HFFc6 (cell line): ENCODE results near the gene LYST. TPM values are rescaled to one million over a fixed set of nuclear protein-coding genes. Genes with fewer than 3 reads are reported as not detected.

Source experiments
- DNase-seq: peaks from one replicate; pipeline ENCODE4 v3.0.0-alpha.2; 2018
- H3K27ac Mint-ChIP-seq: 2 replicates; pipeline ENCODE4 v1.8.0; 2020; ENCODE audit warnings: mild to moderate bottlenecking, mixed read lengths
- H3K27me3 Mint-ChIP-seq: 2 replicates; pipeline ENCODE4 v1.8.0; 2021; ENCODE audit warnings: mild to moderate bottlenecking, moderate library complexity, mixed read lengths; ENCODE audit not compliant: insufficient read depth
- H3K36me3 Mint-ChIP-seq: 2 replicates; pipeline ENCODE4 v1.8.0; 2021; ENCODE audit warnings: low read depth, mixed read lengths
- H3K4me1 Mint-ChIP-seq: 2 replicates; pipeline ENCODE4 v1.8.0; 2020; ENCODE audit warnings: low read depth, mixed read lengths
- H3K4me3 Mint-ChIP-seq: 2 replicates; pipeline ENCODE4 v1.8.0; 2020; ENCODE audit warnings: mild to moderate bottlenecking, moderate library complexity, mixed read lengths
- H3K9me3 Mint-ChIP-seq: 2 replicates; pipeline ENCODE4 v1.8.0; 2020; ENCODE audit warnings: mild to moderate bottlenecking, mixed read lengths
- total RNA-seq, 6 experiments: library from RNA; stranded (reverse); fragmentation: NEBNext Ultra II Directional; extraction: Animal tissue kit (Norgen Biotek cat#: 25700); gene quantifications; 2 replicates in 1 of 6; 3 replicates in 5 of 6; pipeline ENCODE4 v1.2.3, GENCODE V29; 2021
- TF ChIP-seq, protein P1 (sequence below): fragments of 200-600 bp; sonication (generic); IDR thresholded peaks from 2 replicates; pipeline ENCODE4 v1.5.0; 2021; ENCODE audit warnings: antibody characterized with exemption, mild to moderate bottlenecking

The LYST gene
- total RNA-seq, 6 experiments from 2014 or later: 13.2 to 18.9 (median 15.4) TPM

DNA sequence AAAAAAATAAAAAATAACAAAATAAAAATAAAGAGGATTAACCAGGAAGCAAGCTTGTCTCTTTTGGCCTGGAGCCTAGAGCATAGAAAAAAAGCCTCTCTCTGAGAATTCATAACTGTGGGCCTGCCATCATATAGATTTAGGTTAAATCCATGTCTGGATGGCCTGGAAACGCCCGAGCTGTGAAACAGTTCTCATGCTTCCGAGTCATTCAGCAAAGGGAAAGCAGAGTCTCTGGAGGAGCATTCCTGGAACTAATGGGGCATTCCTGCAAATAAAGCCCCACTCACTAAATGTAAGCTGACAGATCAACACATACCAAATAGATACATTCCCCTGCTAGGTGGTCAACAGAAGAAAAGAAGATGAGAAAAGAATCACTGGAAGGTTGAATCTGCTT, 141.3 kb downstream of the LYST start:
- peaks cover 4% of the 10 kb centered on the region; the same call in 1 of the 2 replicates for H3K36me3 Mint-ChIP-seq
- H3K9me3 Mint-ChIP-seq: no peaks in the 10 kb centered on the region
- H3K27ac Mint-ChIP-seq: no peak overlapping the region
- no peak overlapping the region for H3K4me3 Mint-ChIP-seq
- TF ChIP-seq, protein P1, sequence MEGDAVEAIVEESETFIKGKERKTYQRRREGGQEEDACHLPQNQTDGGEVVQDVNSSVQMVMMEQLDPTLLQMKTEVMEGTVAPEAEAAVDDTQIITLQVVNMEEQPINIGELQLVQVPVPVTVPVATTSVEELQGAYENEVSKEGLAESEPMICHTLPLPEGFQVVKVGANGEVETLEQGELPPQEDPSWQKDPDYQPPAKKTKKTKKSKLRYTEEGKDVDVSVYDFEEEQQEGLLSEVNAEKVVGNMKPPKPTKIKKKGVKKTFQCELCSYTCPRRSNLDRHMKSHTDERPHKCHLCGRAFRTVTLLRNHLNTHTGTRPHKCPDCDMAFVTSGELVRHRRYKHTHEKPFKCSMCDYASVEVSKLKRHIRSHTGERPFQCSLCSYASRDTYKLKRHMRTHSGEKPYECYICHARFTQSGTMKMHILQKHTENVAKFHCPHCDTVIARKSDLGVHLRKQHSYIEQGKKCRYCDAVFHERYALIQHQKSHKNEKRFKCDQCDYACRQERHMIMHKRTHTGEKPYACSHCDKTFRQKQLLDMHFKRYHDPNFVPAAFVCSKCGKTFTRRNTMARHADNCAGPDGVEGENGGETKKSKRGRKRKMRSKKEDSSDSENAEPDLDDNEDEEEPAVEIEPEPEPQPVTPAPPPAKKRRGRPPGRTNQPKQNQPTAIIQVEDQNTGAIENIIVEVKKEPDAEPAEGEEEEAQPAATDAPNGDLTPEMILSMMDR: no peak
- peaks cover 14% of the 10 kb centered on the region for H3K4me1 Mint-ChIP-seq
- H3K27me3 Mint-ChIP-seq: peaks cover 3% of the 10 kb centered on the region; the same call in 1 of the 2 replicates
- peak; percentile 32 for DNase-seq

GRCh38 chr1:235724730-235725129, 142.0 kb downstream of the LYST start:
- Mint-ChIP-seq H3K4me1 (peaks cover 14% of the 10 kb centered on the region), H3K27me3 (peaks cover 3% of the 10 kb centered on the region; the same call in 1 of the 2 replicates), H3K36me3 (peaks cover 8% of the 10 kb centered on the region; the same call in 1 of the 2 replicates), H3K27ac (no peak overlapping the region), H3K9me3 (no peaks in the 10 kb centered on the region), H3K4me3 (no peak overlapping the region)
- DNase-seq: no peak
- TF ChIP-seq, protein P1: no peak

DNA sequence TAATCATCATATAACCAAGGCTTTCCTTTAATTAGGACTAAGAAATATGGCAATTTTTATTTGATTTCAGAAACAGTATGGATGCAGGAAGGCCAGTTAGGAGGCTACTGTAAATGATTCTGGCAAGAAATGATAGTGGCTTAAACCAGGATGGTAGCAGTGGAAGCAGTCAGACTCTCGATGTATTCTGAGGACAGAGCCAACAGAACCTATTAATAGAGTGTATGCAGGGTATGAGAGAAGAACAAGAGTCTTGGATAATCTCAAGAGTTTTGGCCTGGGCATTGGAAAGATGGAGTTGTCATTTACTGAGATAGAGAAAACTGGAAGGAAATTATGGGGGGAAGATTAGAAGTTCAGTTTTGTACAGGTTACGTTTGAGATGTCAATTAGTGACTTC, 143.8 kb downstream of the LYST start:
- no peak for DNase-seq
- Mint-ChIP-seq H3K27me3 (peaks cover 3% of the 10 kb centered on the region; the same call in 1 of the 2 replicates), H3K4me1 (peaks cover 14% of the 10 kb centered on the region), H3K27ac (no peak overlapping the region), H3K4me3 (no peak overlapping the region), H3K36me3 (peaks cover 14% of the 10 kb centered on the region; the same call in 1 of the 2 replicates), H3K9me3 (no peaks in the 10 kb centered on the region)
- TF ChIP-seq, protein P1: no peak

DNA sequence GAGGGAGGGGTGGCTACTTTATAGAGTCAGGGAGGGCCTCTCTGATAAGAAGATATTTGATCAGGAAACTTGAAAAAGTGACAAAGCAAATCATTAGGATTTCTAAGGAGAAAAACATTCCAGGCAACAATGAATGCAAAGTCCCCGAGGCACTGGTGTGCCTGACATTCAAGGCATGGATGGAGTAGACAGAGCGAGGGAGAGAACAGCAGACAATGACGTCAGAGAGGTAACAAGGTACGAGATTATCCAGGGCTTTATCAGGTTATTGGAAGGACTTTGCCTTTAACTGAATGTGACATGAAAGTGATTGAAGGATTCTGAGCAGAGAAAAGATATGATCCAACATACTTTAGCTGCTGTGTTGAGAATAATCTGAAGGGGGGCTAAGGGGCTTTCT, 144.7 kb downstream of the LYST start:
- TF ChIP-seq, protein P1: no peak
- Mint-ChIP-seq H3K4me3 (no peak overlapping the region), H3K9me3 (no peaks in the 10 kb centered on the region), H3K4me1 (peaks cover 14% of the 10 kb centered on the region), H3K27me3 (peaks cover 3% of the 10 kb centered on the region; the same call in 1 of the 2 replicates), H3K36me3 (peaks cover 15% of the 10 kb centered on the region), H3K27ac (no peak overlapping the region)
- DNase-seq: no peak

GRCh38 chr1:235720544-235720943, 146.2 kb downstream of the LYST start:
- DNase-seq: peak; percentile 29

More at GRCh38 chr1:235720544-235720943, 146.2 kb downstream of the LYST start:
- no peak overlapping the region for H3K4me3 Mint-ChIP-seq
- no peaks in the 10 kb centered on the region for H3K9me3 Mint-ChIP-seq
- peaks cover 23% of the 10 kb centered on the region for H3K36me3 Mint-ChIP-seq
- TF ChIP-seq, protein P1: no peak
- peaks cover 3% of the 10 kb centered on the region; the same call in 1 of the 2 replicates for H3K27me3 Mint-ChIP-seq
- peak overlapping the region; percentile 1; the same call in 1 of the 2 replicates for H3K27ac Mint-ChIP-seq
- peaks cover 3% of the 10 kb centered on the region for H3K4me1 Mint-ChIP-seq
